ENCODE results near the gene PSMB11. TPM values are rescaled to one million over a fixed set of nuclear protein-coding genes. Genes with fewer than 3 reads are reported as not detected.

Gene PSMB11
- total RNA-seq, 2 donors from 2014 or later: not detected

DNA sequence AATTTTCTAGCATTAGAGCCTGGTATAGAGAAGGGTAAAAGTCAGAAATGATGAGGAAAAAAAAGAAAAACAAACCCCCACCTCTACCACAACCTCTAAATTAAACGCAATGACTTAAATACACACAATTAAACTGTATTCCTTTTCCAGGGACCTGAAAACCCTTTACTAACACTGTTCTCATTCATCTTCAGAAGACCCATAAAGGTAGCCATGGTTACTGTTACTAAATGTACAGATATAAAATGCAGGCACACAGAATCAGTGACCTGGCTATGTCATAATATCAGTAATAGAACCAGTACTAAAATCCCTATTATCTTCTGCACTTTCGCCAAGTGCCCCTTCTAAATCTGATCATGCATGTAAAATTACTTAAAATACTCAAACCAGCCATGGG lies 51.5 kb downstream of the PSMB11 start:
- ATAC-seq: no peak
- 45 to 54% methylated on average over 2 of the region's 2 CpGs for WGBS, 2 donors
- no peak overlapping the region for H3K4me3 ChIP-seq
- intact Hi-C loops (cut with DNase I): no loop called here
- H3K27ac ChIP-seq: no peak overlapping the region
- TF ChIP-seq CTCF (IDR thresholded peaks at IDR 0.05): no peak
- no peak for TF ChIP-seq POLR2A (IDR thresholded peaks at IDR 0.05)
- H3K9me3 ChIP-seq: no peaks in the 10 kb centered on the region
- H3K27me3 ChIP-seq: no peaks in the 10 kb centered on the region
- no peak for DNase-seq
- peaks cover 0 to 17% of the 10 kb centered on the region in 2 donors for H3K36me3 ChIP-seq (replicated peaks in 1 of 2; ENCODE audit: insufficient read depth in 1 of 2, low read depth in 2 of 2)
- H3K4me1 ChIP-seq: peaks cover 35% of the 10 kb centered on the region

Other genes with a start within 250 kb of the PSMB11 start
- gene SLC7A7, start 226.8 kb upstream of the PSMB11 start, total RNA-seq: 10 to 100 TPM in 1 of 2 donors, 1 to 10 TPM in 1; 6.9 to 16.6 TPM
- gene MRPL52, start 212.3 kb upstream of the PSMB11 start, total RNA-seq: 10 to 100 TPM; 29.3 to 45.1 TPM
- gene MMP14, start 205.6 kb upstream of the PSMB11 start, total RNA-seq: 10 to 100 TPM; 55.3 to 65.3 TPM
- gene LRP10, start 170.5 kb upstream of the PSMB11 start, total RNA-seq: 10 to 100 TPM; 47.8 to 83.0 TPM
- not detected for gene REM2, start 159.0 kb upstream of the PSMB11 start, total RNA-seq
- gene RBM23, start 123.1 kb upstream of the PSMB11 start, total RNA-seq: 100 to 1,000 TPM in 1 of 2 donors, 10 to 100 TPM in 1; 39.4 to 219 TPM
- 10 to 100 TPM; 36.1 to 40.2 TPM for gene PRMT5, start 112.8 kb upstream of the PSMB11 start, total RNA-seq
- gene HAUS4, start 85.1 kb upstream of the PSMB11 start, total RNA-seq: 10 to 100 TPM; 16.8 to 47.0 TPM
- gene AJUBA, start 59.7 kb upstream of the PSMB11 start, total RNA-seq: 10 to 100 TPM; 15.8 to 19.5 TPM
- gene C14orf93, start 32.1 kb upstream of the PSMB11 start, total RNA-seq: 10 to 100 TPM in 1 of 2 donors, 1 to 10 TPM in 1; 4.0 to 11.2 TPM
- gene PSMB5, start 7.3 kb upstream of the PSMB11 start, total RNA-seq: 10 to 100 TPM; 47.0 to 93.3 TPM
- 1 to 10 TPM; 4.9 to 9.9 TPM for gene CDH24, start 15.3 kb downstream of the PSMB11 start, total RNA-seq
- 100 to 1,000 TPM in 1 of 2 donors, 10 to 100 TPM in 1; 91.6 to 110 TPM for gene ACIN1, start 52.9 kb downstream of the PSMB11 start, total RNA-seq
- gene C14orf119, start 53.3 kb downstream of the PSMB11 start, total RNA-seq: 1 to 10 TPM; 3.6 to 7.0 TPM
- gene CIROP, start 62.8 kb downstream of the PSMB11 start, total RNA-seq: not detected
- gene CEBPE, start 77.0 kb downstream of the PSMB11 start, total RNA-seq: not detected
- 10 to 100 TPM; 17.8 to 18.2 TPM for gene SLC7A8, start 141.4 kb downstream of the PSMB11 start, total RNA-seq
- gene RNF212B, start 195.7 kb downstream of the PSMB11 start, total RNA-seq: not detected
- 1 to 10 TPM; 4.9 to 8.6 TPM for gene HOMEZ, start 243.9 kb downstream of the PSMB11 start, total RNA-seq